MM.1S (cell line): ENCODE measurements around the gene NPPA.

Experiments
- DNase-seq: peaks from one replicate; pipeline ENCODE4 v3.0.0-alpha.2; 2015
- H2AFZ ChIP-seq: fragments of 300-600 bp; sonication (generic); 2 replicates; pipeline ENCODE4 v1.6.0; 2016; ENCODE audit warnings: antibody characterized with exemption, low read length
- H3F3A ChIP-seq: fragments of 300-600 bp; sonication (generic); 2 replicates; pipeline ENCODE4 v1.6.1; 2016; ENCODE audit warnings: mild to moderate bottlenecking, antibody characterized with exemption, low read length, moderate library complexity, mixed read lengths; ENCODE audit not compliant: insufficient read depth
- H3K27ac ChIP-seq: fragments of 300-600 bp; sonication (generic); 2 replicates; pipeline ENCODE4 v1.5.1; 2016; ENCODE audit warnings: mild to moderate bottlenecking, low read length
- H3K27me3 ChIP-seq: fragments of 300-600 bp; sonication (generic); replicated peaks from 2 replicates; pipeline ENCODE4 v1.6.0; 2016; ENCODE audit warnings: low read length; ENCODE audit not compliant: insufficient read depth
- H3K36me3 ChIP-seq: fragments of 300-600 bp; sonication (generic); replicated peaks from 2 replicates; pipeline ENCODE4 v1.6.1; 2016; ENCODE audit warnings: mild to moderate bottlenecking, low read length, mixed read lengths; ENCODE audit not compliant: insufficient read depth
- H3K4me1 ChIP-seq: fragments of 300-600 bp; sonication (generic); 2 replicates; pipeline ENCODE4 v1.6.1; 2016; ENCODE audit warnings: low read length, mixed read lengths
- H3K4me2 ChIP-seq: fragments of 300-600 bp; sonication (generic); 2 replicates; pipeline ENCODE4 v1.6.0; 2016; ENCODE audit warnings: low read depth, low read length
- H3K4me3 ChIP-seq: fragments of 300-600 bp; sonication (generic); 2 replicates; pipeline ENCODE4 v1.5.1; 2016; ENCODE audit warnings: low read length, mixed read lengths
- H3K79me2 ChIP-seq: fragments of 300-600 bp; sonication (generic); 2 replicates; pipeline ENCODE4 v1.6.1; 2016; ENCODE audit warnings: mixed run types, low read length, mixed read lengths
- H3K9ac ChIP-seq: fragments of 300-600 bp; sonication (generic); 2 replicates; pipeline ENCODE4 v1.6.1; 2016; ENCODE audit warnings: low read length, mixed read lengths
- H3K9me2 ChIP-seq: fragments of 300-600 bp; sonication (generic); replicated peaks from 2 replicates; pipeline ENCODE4 v1.6.1; 2016; ENCODE audit warnings: mild to moderate bottlenecking, low read length, mixed read lengths; ENCODE audit not compliant: insufficient read depth
- H3K9me3 ChIP-seq: fragments of 300-600 bp; sonication (generic); replicated peaks from 2 replicates; pipeline ENCODE4 v1.6.1; 2016; ENCODE audit warnings: mild to moderate bottlenecking, low read length, mixed read lengths; ENCODE audit not compliant: insufficient read depth
- H4K20me1 ChIP-seq: fragments of 300-600 bp; sonication (generic); 2 replicates; pipeline ENCODE4 v1.6.1; 2016; ENCODE audit warnings: mild to moderate bottlenecking, low read length, moderate library complexity, mixed read lengths; ENCODE audit not compliant: insufficient read depth
- CTCF ChIP-seq: fragments of 300-600 bp; sonication (generic); IDR thresholded peaks from 2 replicates; pipeline ENCODE4 v1.5.1; 2016; ENCODE audit warnings: antibody characterized with exemption, low read length, mixed read lengths
- EZH2 ChIP-seq: fragments of 300-600 bp; sonication (generic); optimal IDR thresholded peaks from 2 replicates; pipeline ENCODE3; 2017; ENCODE audit warnings: low read depth, mild to moderate bottlenecking, antibody characterized with exemption, low read length, mixed read lengths
- EZH2phosphoT487 ChIP-seq: fragments of 300-600 bp; sonication (generic); IDR thresholded peaks from 2 replicates; pipeline ENCODE4 v1.6.1; 2018; ENCODE audit warnings: antibody characterized with exemption, low read length

Gene NPPA

GRCh38 chr1:11800391-11800755 lies 47.2 kb downstream of the NPPA start:
- TF ChIP-seq CTCF (no peak), EZH2 (no peak), EZH2phosphoT487 (no peak)
- no peak for DNase-seq
- no peak overlapping the region for H3K27ac ChIP-seq
- peaks cover 16% of the 10 kb centered on the region for H3F3A ChIP-seq
- no peak overlapping the region for H3K9ac ChIP-seq
- peaks cover 18% of the 10 kb centered on the region for H3K4me1 ChIP-seq
- no peaks in the 10 kb centered on the region for H3K27me3 ChIP-seq
- no peaks in the 10 kb centered on the region for H3K9me2 ChIP-seq
- no peak overlapping the region for H2AFZ ChIP-seq
- H3K36me3 ChIP-seq: no peaks in the 10 kb centered on the region
- H3K4me2 ChIP-seq: no peak overlapping the region
- no peak overlapping the region for H3K4me3 ChIP-seq
- H3K9me3 ChIP-seq: no peaks in the 10 kb centered on the region
- H3K79me2 ChIP-seq: peaks cover 27% of the 10 kb centered on the region
- H4K20me1 ChIP-seq: no peaks in the 10 kb centered on the region

GRCh38 chr1:11799896-11800295 lies 47.7 kb downstream of the NPPA start:
- Histone ChIP-seq H3K27ac (no peak overlapping the region), H3K27me3 (no peaks in the 10 kb centered on the region), H3K4me2 (no peak overlapping the region), H2AFZ (no peak overlapping the region), H3K9me2 (no peaks in the 10 kb centered on the region), H3K4me1 (peaks cover 18% of the 10 kb centered on the region), H3K9me3 (no peaks in the 10 kb centered on the region), H3K79me2 (peaks cover 22% of the 10 kb centered on the region), H4K20me1 (no peaks in the 10 kb centered on the region), H3K36me3 (no peaks in the 10 kb centered on the region), H3K9ac (no peak overlapping the region), H3K4me3 (no peak overlapping the region), H3F3A (peaks cover 11% of the 10 kb centered on the region)
- no peak for DNase-seq
- TF ChIP-seq EZH2phosphoT487 (no peak), CTCF (no peak), EZH2 (no peak)

GRCh38 chr1:11799099-11799498 lies 48.5 kb downstream of the NPPA start:
- H3K36me3 ChIP-seq: no peaks in the 10 kb centered on the region
- no peak overlapping the region for H3K27ac ChIP-seq
- no peak for DNase-seq
- H4K20me1 ChIP-seq: no peaks in the 10 kb centered on the region
- no peak overlapping the region for H2AFZ ChIP-seq
- no peak overlapping the region for H3K4me3 ChIP-seq
- H3K27me3 ChIP-seq: no peaks in the 10 kb centered on the region
- H3K9me3 ChIP-seq: no peaks in the 10 kb centered on the region
- H3K9me2 ChIP-seq: no peaks in the 10 kb centered on the region
- H3F3A ChIP-seq: peaks cover 4% of the 10 kb centered on the region; the same call in 1 of the 2 replicates
- H3K4me1 ChIP-seq: peaks cover 11% of the 10 kb centered on the region
- H3K79me2 ChIP-seq: peaks cover 15% of the 10 kb centered on the region; the same call in 1 of the 2 replicates
- no peak overlapping the region for H3K4me2 ChIP-seq
- TF ChIP-seq EZH2phosphoT487 (no peak), EZH2 (no peak)
- H3K9ac ChIP-seq: no peak overlapping the region

GRCh38 chr1:11797525-11798216 lies 49.9 kb downstream of the NPPA start:
- Histone ChIP-seq H3K4me1 (no peaks in the 10 kb centered on the region), H3K36me3 (no peaks in the 10 kb centered on the region), H3K27ac (no peak overlapping the region), H3K9me3 (no peaks in the 10 kb centered on the region), H3K4me3 (no peak overlapping the region), H3K79me2 (peaks cover 4% of the 10 kb centered on the region; the same call in 1 of the 2 replicates), H3F3A (no peaks in the 10 kb centered on the region), H3K27me3 (no peaks in the 10 kb centered on the region), H3K4me2 (no peak overlapping the region), H4K20me1 (no peaks in the 10 kb centered on the region), H3K9me2 (no peaks in the 10 kb centered on the region), H3K9ac (no peak overlapping the region), H2AFZ (no peak overlapping the region)
- no peak for DNase-seq
- no peak for TF ChIP-seq EZH2
- TF ChIP-seq EZH2phosphoT487: no peak
- TF ChIP-seq CTCF: no peak
